HepG2 (cell line): ENCODE data around the gene ING1. TPM values are rescaled to one million over a fixed set of nuclear protein-coding genes. Genes with fewer than 3 reads are reported as not detected.

ENCODE experiments used
- BCLAF1 ChIP-seq: fragments of 450-650 bp; IDR thresholded peaks from 2 replicates; pipeline ENCODE4 v1.6.1; 2017; ENCODE audit warnings: mild to moderate bottlenecking
- ELK4 ChIP-seq: sonication (generic); formaldehyde crosslinking; IDR thresholded peaks from 2 replicates; pipeline ENCODE4 v1.9.0; 2021; ENCODE audit warnings: missing genetic modification reagents, borderline replicate concordance
- FOXO1 ChIP-seq: sonication (generic); formaldehyde crosslinking; IDR thresholded peaks from 2 replicates; pipeline ENCODE4 v1.4.0; 2020; ENCODE audit warnings: missing genetic modification reagents
- HDAC1 ChIP-seq: sonication (generic); formaldehyde crosslinking; IDR thresholded peaks from 2 replicates; pipeline ENCODE4 v1.5.1; 2020; ENCODE audit warnings: mild to moderate bottlenecking, missing genetic modification reagents
- HOXA7 ChIP-seq: sonication (generic); formaldehyde crosslinking; IDR thresholded peaks from 2 replicates; pipeline ENCODE4 v1.8.1; 2022; ENCODE audit warnings: mild to moderate bottlenecking, missing genetic modification reagents, moderate library complexity
- KDM3A ChIP-seq: IDR thresholded peaks from 2 replicates; pipeline ENCODE4 v1.6.1; 2018; ENCODE audit warnings: low read depth, missing compliant biosample characterization
- KLF16 ChIP-seq, 2 experiments: sonication (generic) in 1 of 2; formaldehyde crosslinking in 1 of 2; IDR thresholded peaks; 2 replicates each; pipeline versions ENCODE4 v1.6.1 to v1.8.0; 2016 to 2023; ENCODE audit warnings: missing genetic modification reagents in 2 of 2, missing compliant biosample characterization in 1 of 2
- MTF1 ChIP-seq: sonication (generic); formaldehyde crosslinking; IDR thresholded peaks from 2 replicates; pipeline ENCODE4 v1.5.0; 2020; ENCODE audit warnings: missing genetic modification reagents
- NFRKB ChIP-seq: fragments of 450-650 bp; IDR thresholded peaks from 2 replicates; pipeline ENCODE4 v1.6.1; 2017
- SIN3A ChIP-seq: IDR thresholded peaks from 2 replicates; pipeline ENCODE4 v1.6.1; 2011; ENCODE audit warnings: low read depth, mild to moderate bottlenecking, control low read depth, low read length, borderline replicate concordance
- SRSF4 ChIP-seq: fragments of 200-400 bp; formaldehyde crosslinking; IDR thresholded peaks from one replicate; pipeline ENCODE4 v1.6.1; 2018; ENCODE audit warnings: mild to moderate bottlenecking, low read depth, low read length, moderate library complexity; ENCODE audit not compliant: poor library complexity, severe bottlenecking
- TEAD2 ChIP-seq: sonication (generic); formaldehyde crosslinking; IDR thresholded peaks from 2 replicates; pipeline ENCODE4 v1.9.0; 2021; ENCODE audit warnings: missing genetic modification reagents
- THYN1 ChIP-seq: sonication (generic); formaldehyde crosslinking; IDR thresholded peaks from 2 replicates; pipeline ENCODE4 v1.8.1; 2023; ENCODE audit warnings: low read depth, mild to moderate bottlenecking, moderate library complexity, missing genetic modification reagents, borderline replicate concordance
- TRAFD1 ChIP-seq: sonication (generic); formaldehyde crosslinking; IDR thresholded peaks from 2 replicates; pipeline ENCODE4 v1.5.1; 2020; ENCODE audit warnings: missing genetic modification reagents, mild to moderate bottlenecking, borderline replicate concordance
- ZKSCAN5 ChIP-seq: sonication (generic); formaldehyde crosslinking; IDR thresholded peaks from 2 replicates; pipeline ENCODE4 v1.5.1; 2020; ENCODE audit warnings: mild to moderate bottlenecking, missing genetic modification reagents
- ZNF234 ChIP-seq: sonication (generic); formaldehyde crosslinking; conservative IDR thresholded peaks from 2 replicates; pipeline ENCODE4 v1.5.1; 2020; ENCODE audit warnings: mild to moderate bottlenecking, missing genetic modification reagents
- ZNF549 ChIP-seq: sonication (generic); formaldehyde crosslinking; IDR thresholded peaks from 2 replicates; pipeline ENCODE4 v1.5.0; 2020; ENCODE audit warnings: missing genetic modification reagents
- ZNF589 ChIP-seq: sonication (generic); formaldehyde crosslinking; conservative IDR thresholded peaks from 2 replicates; pipeline ENCODE4 v1.8.0; 2022; ENCODE audit warnings: mild to moderate bottlenecking, moderate library complexity, missing genetic modification reagents
- polyA plus RNA-seq, 8 experiments: library from polyadenylated mRNA; depleted of rRNA in 3 of 8; stranded (reverse) in 7 of 8; unstranded in 1 of 8; fragments of >200 nt; fragmentation: Illumina TruSeq in 4 of 8; extraction: Trizol in 4 of 8; gene quantifications; 2 replicates each; pipeline versions ENCODE4 v1.2.1 to v1.2.3, GENCODE V29; 2011 to 2016; ENCODE audit warnings: low read depth in 4 of 8, missing spikeins in 1 of 8, mixed read lengths in 1 of 8; ENCODE audit not compliant: insufficient read depth in 1 of 8
- total RNA-seq, 5 experiments: library from RNA; depleted of rRNA; stranded (reverse); fragments of >200 nt; fragmentation: Illumina TruSeq; extraction: Trizol; gene quantifications; 2 replicates each; pipeline ENCODE4 v1.2.3, GENCODE V29; 2016; ENCODE audit warnings: low read depth in 1 of 5
- TF ChIP-seq, protein P1 (sequence below): IDR thresholded peaks from 2 replicates; pipeline ENCODE4 v1.6.1; 2012; ENCODE audit warnings: inconsistent platforms
- TF ChIP-seq, protein P2 (sequence below): sonication (generic); formaldehyde crosslinking; IDR thresholded peaks from 2 replicates; pipeline ENCODE4 v1.4.0; 2020; ENCODE audit warnings: missing genetic modification reagents
- TF ChIP-seq, protein P3 (sequence below): sonication (generic); formaldehyde crosslinking; conservative IDR thresholded peaks from 2 replicates; pipeline ENCODE4 v1.4.0; 2020; ENCODE audit warnings: missing genetic modification reagents

ING1 gene
- total and polyA plus RNA-seq, 2 of the 13 experiments (the other 11 are each of a cell fraction or from before 2014, with no cell fraction given), result 8.1 to 16.1 TPM

- TF ChIP-seq TRAFD1 (CRISPR knock-in tag) (no peak), TEAD2 (CRISPR knock-in tag) (no peak), MTF1 (CRISPR knock-in tag) (no peak), ZKSCAN5 (CRISPR knock-in tag) (no peak), BCLAF1 (no peak), NFRKB (no peak), FOXO1 (no peak), ZNF589 (CRISPR knock-in tag) (peak; percentile 74; the same call in 1 of the 2 replicates), KLF16 (CRISPR knock-in tag; IDR thresholded peaks at IDR 0.05) (peak in 1 of 2 experiments; percentile 69; a peak in 1 of 4 replicates), ZNF549 (CRISPR knock-in tag) (no peak), SIN3A (peak; percentile 97), HOXA7 (CRISPR knock-in tag) (no peak), THYN1 (CRISPR knock-in tag) (no peak), KDM3A (CRISPR knock-in tag) (no peak), SRSF4 (no peak), ELK4 (CRISPR knock-in tag) (no peak), HDAC1 (CRISPR knock-in tag) (peak; percentile 75), ZNF234 (CRISPR knock-in tag) (no peak)
- TF ChIP-seq, protein P1, sequence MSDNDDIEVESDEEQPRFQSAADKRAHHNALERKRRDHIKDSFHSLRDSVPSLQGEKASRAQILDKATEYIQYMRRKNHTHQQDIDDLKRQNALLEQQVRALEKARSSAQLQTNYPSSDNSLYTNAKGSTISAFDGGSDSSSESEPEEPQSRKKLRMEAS, result no peak
- TF ChIP-seq, protein P2, sequence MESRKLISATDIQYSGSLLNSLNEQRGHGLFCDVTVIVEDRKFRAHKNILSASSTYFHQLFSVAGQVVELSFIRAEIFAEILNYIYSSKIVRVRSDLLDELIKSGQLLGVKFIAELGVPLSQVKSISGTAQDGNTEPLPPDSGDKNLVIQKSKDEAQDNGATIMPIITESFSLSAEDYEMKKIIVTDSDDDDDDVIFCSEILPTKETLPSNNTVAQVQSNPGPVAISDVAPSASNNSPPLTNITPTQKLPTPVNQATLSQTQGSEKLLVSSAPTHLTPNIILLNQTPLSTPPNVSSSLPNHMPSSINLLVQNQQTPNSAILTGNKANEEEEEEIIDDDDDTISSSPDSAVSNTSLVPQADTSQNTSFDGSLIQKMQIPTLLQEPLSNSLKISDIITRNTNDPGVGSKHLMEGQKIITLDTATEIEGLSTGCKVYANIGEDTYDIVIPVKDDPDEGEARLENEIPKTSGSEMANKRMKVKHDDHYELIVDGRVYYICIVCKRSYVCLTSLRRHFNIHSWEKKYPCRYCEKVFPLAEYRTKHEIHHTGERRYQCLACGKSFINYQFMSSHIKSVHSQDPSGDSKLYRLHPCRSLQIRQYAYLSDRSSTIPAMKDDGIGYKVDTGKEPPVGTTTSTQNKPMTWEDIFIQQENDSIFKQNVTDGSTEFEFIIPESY (CRISPR knock-in tag), result no peak
- TF ChIP-seq, protein P3, sequence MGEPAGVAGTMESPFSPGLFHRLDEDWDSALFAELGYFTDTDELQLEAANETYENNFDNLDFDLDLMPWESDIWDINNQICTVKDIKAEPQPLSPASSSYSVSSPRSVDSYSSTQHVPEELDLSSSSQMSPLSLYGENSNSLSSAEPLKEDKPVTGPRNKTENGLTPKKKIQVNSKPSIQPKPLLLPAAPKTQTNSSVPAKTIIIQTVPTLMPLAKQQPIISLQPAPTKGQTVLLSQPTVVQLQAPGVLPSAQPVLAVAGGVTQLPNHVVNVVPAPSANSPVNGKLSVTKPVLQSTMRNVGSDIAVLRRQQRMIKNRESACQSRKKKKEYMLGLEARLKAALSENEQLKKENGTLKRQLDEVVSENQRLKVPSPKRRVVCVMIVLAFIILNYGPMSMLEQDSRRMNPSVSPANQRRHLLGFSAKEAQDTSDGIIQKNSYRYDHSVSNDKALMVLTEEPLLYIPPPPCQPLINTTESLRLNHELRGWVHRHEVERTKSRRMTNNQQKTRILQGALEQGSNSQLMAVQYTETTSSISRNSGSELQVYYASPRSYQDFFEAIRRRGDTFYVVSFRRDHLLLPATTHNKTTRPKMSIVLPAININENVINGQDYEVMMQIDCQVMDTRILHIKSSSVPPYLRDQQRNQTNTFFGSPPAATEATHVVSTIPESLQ (CRISPR knock-in tag), result no peak
Measured at GRCh38 chr13:110714797-110715394, 1.4 kb downstream of the ING1 start (continued).
